HK-2 (cell line): ENCODE data around the gene NTSR1.

ENCODE experiments used
- DNase-seq: peaks from one replicate; pipeline ENCODE4 v3.0.0-alpha.2; 2018; ENCODE audit not compliant: unreplicated experiment

NTSR1 gene

GRCh38 chr20:62707921-62708521 lies 615 bp upstream of the NTSR1 start:
- no peak for DNase-seq

- DNase-seq, result no peak
Measured at GRCh38 chr20:62709537-62709905, 885 bp downstream of the NTSR1 start.

DNA sequence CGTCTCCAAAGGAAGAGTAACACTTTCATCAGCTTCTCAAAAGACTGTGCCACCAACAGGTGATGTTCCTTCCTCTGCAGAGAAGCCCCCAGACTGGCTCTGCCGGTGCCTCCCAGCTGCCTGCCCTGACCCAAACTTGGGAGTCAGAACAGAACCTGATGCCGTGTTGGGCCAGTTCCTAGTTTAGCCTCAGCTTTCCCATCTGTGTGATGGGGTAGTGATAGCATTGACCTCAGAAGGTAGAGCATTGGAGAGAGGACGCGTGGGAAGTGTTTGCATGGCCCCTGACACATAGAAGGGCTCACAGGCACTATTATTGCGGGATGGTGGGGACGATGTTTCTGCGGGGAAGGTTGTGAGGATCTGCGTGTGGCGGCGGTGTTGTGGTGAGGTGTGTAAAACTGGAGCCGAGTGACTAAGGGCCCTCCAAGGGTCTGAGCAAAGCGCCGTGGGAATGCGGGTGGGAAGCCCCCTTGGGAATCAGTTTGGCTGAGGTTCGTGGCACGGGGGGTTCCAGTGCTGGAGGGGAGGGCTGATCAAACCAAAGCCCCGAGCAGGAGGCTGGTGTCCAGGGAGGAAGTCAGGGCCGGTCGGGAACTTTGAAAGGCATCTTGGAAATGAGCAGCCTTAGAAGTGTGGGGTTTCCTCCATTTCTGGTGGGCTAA lies 1.7 kb downstream of the NTSR1 start:
- no peak for DNase-seq

DNA sequence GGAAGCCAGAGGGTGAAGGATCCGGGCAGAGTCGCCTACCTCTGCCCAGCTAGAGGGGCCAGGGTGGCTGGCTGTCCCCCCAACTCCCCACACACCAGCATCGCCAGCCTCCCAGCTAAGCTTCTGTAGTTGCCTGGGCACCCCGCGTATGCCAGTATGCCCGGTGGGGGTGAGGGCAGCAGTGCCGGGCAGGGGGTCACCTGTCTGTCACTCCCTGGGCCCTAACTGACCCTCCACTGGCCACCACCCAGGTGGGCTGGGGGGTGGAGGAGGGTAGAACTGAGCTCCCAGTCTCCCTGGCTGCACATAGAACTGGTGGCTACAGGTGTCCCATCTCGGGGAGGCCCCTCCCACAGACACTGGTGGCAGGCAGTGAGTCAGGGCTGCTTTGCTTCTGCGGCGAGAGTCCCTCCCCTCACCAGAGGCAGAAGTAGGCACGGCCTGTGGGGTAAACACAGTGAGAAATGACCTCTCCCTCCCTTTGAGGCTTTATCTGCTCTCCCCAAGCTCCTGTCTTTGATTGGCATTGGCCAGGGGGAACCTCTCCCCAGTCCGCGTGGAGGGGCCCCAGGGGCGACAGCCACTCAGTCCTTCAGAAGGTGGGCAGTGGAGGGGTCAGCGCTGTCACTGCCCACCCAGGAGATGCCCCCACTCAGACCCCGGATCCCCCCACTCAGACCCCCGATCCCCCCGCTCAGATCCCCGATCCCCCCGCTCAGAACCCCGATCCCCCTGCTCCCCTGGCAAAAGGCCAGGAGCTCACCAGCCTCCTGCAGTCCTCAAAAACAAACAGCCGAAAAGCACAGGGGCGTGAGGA lies 2.5 kb downstream of the NTSR1 start:
- DNase-seq, result peak; percentile 53

DNA sequence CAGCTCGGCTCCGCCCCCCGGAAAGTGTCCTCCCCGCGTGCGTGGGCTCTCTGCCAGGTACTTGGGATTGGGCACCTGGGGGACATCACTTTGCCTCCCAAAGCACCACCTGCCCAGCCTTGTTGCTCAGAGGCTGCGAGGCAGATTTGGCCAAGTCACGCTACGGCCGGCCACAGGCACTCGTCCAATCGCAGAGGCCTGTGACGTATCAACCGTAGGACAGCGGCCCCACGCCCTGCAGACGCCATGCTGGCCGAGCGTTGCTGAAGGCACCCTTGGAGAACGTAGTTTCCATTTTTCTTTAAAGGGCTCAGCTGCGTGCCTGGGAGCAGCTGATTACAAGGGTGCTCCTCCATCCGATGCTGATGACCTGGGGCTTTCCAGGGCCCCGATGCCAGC lies 3.1 kb downstream of the NTSR1 start:
- DNase-seq, result no peak

DNA sequence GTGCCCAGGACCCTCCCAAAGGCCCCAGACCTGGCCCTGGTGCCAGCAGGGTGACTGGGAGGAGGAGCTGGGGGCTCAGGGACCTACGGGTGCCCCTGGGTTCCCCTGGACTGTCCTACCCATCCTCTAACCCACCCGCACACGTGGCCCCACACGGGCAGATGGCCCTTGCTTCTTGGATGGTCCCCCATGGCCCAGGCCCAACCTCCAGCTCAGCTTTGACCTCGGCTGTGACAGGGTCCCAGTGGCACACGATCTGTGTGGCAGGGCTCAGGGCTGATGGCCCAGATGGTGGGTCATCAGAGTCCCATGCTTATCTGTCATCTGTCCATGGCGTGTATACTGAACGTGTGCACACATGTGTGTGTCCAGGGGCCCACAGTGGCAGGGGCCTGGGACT lies 4.0 kb downstream of the NTSR1 start:
- no peak for DNase-seq

- no peak for DNase-seq
Measured at GRCh38 chr20:62714006-62714405, 5.4 kb downstream of the NTSR1 start.

- DNase-seq, result no peak
Measured at GRCh38 chr20:62714799-62715198, 6.2 kb downstream of the NTSR1 start.

- DNase-seq, result no peak
Measured at GRCh38 chr20:62715201-62715600, 6.6 kb downstream of the NTSR1 start.

- no peak for DNase-seq
Measured at GRCh38 chr20:62716198-62716940, 7.7 kb downstream of the NTSR1 start.

DNA sequence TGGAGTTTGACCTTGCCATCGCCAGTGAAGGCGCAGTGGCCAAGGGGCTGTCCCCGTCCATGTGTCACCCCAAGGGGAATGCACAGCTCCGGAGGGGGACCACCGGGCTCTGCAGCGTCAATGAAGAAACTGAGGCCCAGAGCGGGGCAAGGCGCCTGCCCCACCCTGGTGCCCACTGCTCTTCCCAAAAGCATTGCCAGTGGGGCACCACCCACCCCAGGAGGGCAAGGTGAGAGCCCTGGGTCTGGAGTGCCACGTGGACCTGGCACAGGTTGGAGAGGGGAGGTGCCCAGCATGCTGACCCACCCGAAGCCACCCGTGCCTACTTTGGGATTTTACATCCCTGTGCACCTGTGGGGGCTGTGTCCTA lies 8.3 kb downstream of the NTSR1 start:
- DNase-seq, result no peak

DNA sequence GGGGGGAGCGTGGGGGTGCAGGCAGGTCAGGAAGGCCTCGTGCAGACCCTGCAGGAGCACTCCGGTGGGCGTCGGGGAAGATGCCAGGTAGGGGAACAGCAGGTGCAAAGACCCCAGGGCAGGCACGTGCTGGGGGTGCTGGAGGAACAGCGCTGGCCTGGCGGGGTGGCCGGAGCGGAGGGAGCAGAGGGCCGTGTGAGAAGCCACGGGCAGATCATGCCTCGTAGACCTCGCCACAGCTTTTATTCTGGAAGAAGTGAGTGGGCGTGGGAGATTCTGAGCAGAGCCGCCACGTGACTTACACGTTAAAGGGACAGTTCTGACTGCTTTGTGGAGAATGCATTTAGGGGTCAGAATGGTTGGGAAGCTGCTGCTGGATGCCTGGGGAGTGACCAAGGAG lies 9.3 kb downstream of the NTSR1 start:
- no peak for DNase-seq

DNA sequence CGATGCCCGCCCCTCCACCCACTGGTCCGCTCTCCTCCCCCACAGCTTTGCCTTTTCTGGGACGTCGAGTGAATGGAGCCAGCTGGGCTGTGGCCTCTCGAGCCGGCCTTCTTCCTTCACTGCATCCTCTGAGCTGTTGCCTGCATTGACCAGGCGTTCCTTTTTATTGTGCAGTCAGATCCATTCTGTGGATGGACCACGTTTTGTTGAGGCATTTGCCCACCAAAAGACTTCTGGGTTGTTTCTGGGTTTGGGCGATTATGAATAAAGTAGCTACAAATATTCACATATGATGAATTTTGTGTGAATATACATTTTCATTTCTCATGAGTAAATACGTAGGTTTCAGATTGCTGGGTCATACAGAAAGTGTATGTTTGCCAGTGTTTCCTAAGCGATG lies 9.9 kb downstream of the NTSR1 start:
- no peak for DNase-seq

DNA sequence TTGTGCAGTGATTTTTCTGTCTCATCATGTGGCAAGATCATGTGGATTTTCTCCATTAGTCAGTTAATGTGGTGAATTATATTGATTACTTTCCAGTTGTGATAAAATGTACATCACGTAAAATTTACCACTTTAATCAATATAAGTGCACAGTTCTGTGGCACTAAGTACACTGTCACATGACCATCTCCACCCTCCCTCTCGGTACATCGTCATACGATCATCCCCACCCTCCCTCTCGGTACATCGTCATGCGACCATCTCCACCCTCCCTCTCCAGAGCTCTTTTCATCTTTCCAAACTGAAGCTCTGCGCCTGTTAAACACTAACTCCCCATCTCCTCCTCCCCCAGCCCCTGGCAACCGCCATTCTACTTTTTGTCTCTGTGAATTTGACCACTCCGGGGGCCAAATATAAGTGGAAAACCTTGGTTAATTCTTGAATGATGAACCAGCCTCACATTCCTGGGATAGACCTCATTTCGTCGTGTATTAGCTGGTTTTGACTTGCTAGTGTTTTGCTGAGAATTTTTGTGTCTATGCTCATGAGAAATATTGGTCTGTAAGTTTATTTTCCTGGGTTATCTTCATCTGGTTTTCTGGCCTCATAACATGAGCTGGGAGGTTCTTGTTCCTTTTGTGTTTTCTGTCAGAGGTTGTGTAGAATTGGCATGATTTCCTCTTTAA lies 10.8 kb downstream of the NTSR1 start:
- no peak for DNase-seq

GRCh38 chr20:62721511-62722370 lies 13.1 kb downstream of the NTSR1 start:
- DNase-seq, result no peak

GRCh38 chr20:62722627-62723026 lies 14.0 kb downstream of the NTSR1 start:
- no peak for DNase-seq

- DNase-seq, result no peak
Measured at GRCh38 chr20:62723351-62723750, 14.7 kb downstream of the NTSR1 start.

DNA sequence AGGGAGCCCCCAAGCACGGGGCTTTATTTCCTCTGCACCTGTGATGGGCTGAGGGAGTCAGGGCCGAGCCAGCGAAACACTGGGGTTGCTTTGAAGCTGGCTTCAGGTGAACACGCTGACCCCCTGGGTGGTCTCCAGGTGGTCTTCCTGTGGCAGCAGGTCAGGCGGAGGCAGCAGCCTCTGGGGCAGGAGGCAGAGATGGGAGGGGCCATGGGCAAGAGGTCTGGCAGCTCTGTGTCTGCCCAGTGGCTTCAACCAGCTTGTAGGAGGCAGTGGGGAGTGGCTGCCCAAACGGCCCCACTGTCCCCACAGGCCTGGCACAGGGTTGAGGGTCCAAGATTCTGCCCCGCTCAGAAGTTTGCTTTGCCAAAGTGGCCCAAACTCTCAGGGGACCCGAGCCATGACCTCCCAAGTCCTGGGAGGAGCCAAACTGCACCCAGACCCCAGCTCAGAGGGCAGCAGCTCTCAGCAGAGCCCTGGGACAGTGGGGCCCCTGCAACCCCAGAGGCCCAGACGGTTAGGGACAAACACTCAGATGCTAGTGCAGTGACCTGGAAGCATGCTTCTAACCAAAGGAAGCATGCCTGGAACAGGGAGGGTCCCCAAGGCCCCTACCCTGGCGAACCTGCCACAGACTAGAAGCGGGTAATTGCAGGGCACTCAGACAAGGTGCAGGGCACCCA lies 15.3 kb downstream of the NTSR1 start:
- no peak for DNase-seq

GRCh38 chr20:62724692-62725595 lies 16.3 kb downstream of the NTSR1 start:
- no peak for DNase-seq
